Caco-2 (cell line): ENCODE data around the gene CDC42BPA. TPM values are rescaled to one million over a fixed set of nuclear protein-coding genes. Genes with fewer than 3 reads are reported as not detected.

Experiments
- BruUV-seq: library from RNA; stranded (reverse); fragments of 400-500 nt; replicated peaks from 2 replicates; lab custom pipeline; 2021; lab: Mats Ljungman, UMichigan
- CTCF ChIA-PET: fragments of 300-600 bp; sonication (Branson Sonifier 250); formaldehyde crosslinking; loops from one replicate; lab custom pipeline; 2022; ENCODE audit warnings: antibody characterized with exemption; lab: Charles Lee
- POLR2A ChIA-PET: fragments of 300-600 bp; sonication (Branson Sonifier 250); formaldehyde crosslinking; loops from one replicate; lab custom pipeline; 2022; ENCODE audit warnings: antibody characterized with exemption; lab: Charles Lee
- DNase-seq, 2 experiments: peaks; one replicate each; pipeline versions ENCODE4 v3.0.0 to v3.0.0-alpha.2; 2020 to 2022
- H3K27me3 ChIP-seq: replicated peaks from 2 replicates; pipeline ENCODE4 v1.6.0; 2011; ENCODE audit warnings: low read length; ENCODE audit not compliant: control insufficient read depth, insufficient read depth
- H3K36me3 ChIP-seq: 2 replicates; pipeline ENCODE4 v1.5.1; 2011; ENCODE audit warnings: low read length; ENCODE audit not compliant: control insufficient read depth, insufficient read depth
- H3K4me1 ChIP-seq: fragments of 250-450 bp; sonication (Bioruptor Pico); 2 replicates; pipeline ENCODE4 v1.5.1; 2020; ENCODE audit warnings: mild to moderate bottlenecking
- H3K4me3 ChIP-seq: 2 replicates; pipeline ENCODE4 v1.5.1; 2011; ENCODE audit warnings: low read depth, mild to moderate bottlenecking, control low read depth, low read length
- H3K9me3 ChIP-seq: fragments of 250-450 bp; sonication (Bioruptor Pico); 2 replicates; pipeline ENCODE4 v1.5.1; 2020; ENCODE audit warnings: mild to moderate bottlenecking, moderate library complexity
- H3K27ac Mint-ChIP-seq: one replicate; pipeline ENCODE4 v1.8.0; 2022; ENCODE audit warnings: mixed read lengths; ENCODE audit not compliant: unreplicated experiment
- H3K27me3 Mint-ChIP-seq: one replicate; pipeline ENCODE4 v1.8.0; 2022; ENCODE audit warnings: mixed read lengths; ENCODE audit not compliant: insufficient read depth, unreplicated experiment
- H3K36me3 Mint-ChIP-seq: one replicate; pipeline ENCODE4 v1.8.0; 2022; ENCODE audit warnings: mild to moderate bottlenecking, mixed read lengths; ENCODE audit not compliant: insufficient read depth, unreplicated experiment
- H3K4me1 Mint-ChIP-seq: one replicate; pipeline ENCODE4 v1.8.0; 2022; ENCODE audit warnings: low read depth, mixed read lengths; ENCODE audit not compliant: unreplicated experiment
- H3K4me3 Mint-ChIP-seq: one replicate; pipeline ENCODE4 v1.8.0; 2022; ENCODE audit warnings: mild to moderate bottlenecking, moderate library complexity, mixed read lengths; ENCODE audit not compliant: unreplicated experiment
- H3K9me3 Mint-ChIP-seq: one replicate; pipeline ENCODE4 v1.8.0; 2022; ENCODE audit warnings: mixed read lengths; ENCODE audit not compliant: unreplicated experiment
- CTCF ChIP-seq, 2 experiments: fragments of 200-600 bp in 1 of 2; IDR thresholded peaks; 1 replicate in 1 of 2; 2 replicates in 1 of 2; pipeline versions ENCODE4 v1.5.1 to v1.8.0; 2011 to 2022; ENCODE audit warnings: antibody characterized with exemption in 1 of 2, control low read depth in 1 of 2, inconsistent platforms in 1 of 2, low read depth in 1 of 2, low read length in 1 of 2, mild to moderate bottlenecking in 1 of 2, moderate library complexity in 1 of 2; ENCODE audit not compliant: insufficient read depth in 1 of 2, severe bottlenecking in 1 of 2, unreplicated experiment in 1 of 2
- intact Hi-C: fragments of 100-400 bp; cut with micrococcal nuclease; formaldehyde crosslinking; loops from one replicate; pipeline ENCODE4 v1.10.0; 2022; ENCODE audit not compliant: unreplicated experiment
- total RNA-seq: library from RNA; stranded (reverse); gene quantifications from 2 replicates; pipeline ENCODE4 v1.2.3, GENCODE V29; 2022

The CDC42BPA gene
- total RNA-seq, 1 experiment from 2014 or later: 38.3 TPM

DNA sequence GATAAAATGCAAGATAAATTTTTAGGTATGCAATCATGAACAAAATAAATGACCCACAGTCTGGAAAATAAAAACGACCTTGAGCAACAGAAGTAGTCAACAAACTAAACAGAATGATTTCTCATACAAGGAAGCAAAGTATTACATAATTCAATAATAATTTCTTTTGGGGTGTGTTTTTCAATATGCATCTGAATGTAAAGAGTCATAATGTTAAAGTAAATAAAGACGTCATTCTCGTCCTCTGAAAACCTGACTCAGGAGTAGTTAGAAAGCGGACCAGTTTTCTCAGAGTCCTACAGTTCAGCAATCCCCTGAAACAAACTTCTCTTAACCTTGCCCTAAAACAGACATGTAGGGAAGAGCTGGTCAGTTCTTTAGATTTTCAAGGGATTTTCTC lies 18.6 kb downstream of the CDC42BPA start:
- intact Hi-C loops: no loop called here
- H3K9me3 ChIP-seq: no peaks in the 10 kb centered on the region
- no peaks in the 10 kb centered on the region for H3K4me1 ChIP-seq
- ChIA-PET CTCF (no interaction called here), POLR2A (interaction anchor here (0.8 kb wide), 1 partner anchor 19 kb away, joined by 11 read pairs; no protein-coding TSS in a partner anchor)
- Mint-ChIP-seq H3K9me3 (peaks cover 6% of the 10 kb centered on the region), H3K4me1 (no peaks in the 10 kb centered on the region), H3K36me3 (no peaks in the 10 kb centered on the region), H3K27ac (no peak overlapping the region), H3K4me3 (no peak overlapping the region), H3K27me3 (no peaks in the 10 kb centered on the region)
- no peaks in the 10 kb centered on the region for H3K36me3 ChIP-seq
- no peak for TF ChIP-seq CTCF (IDR thresholded peaks at IDR 0.05; ENCODE audit: insufficient read depth in 1 of 2, low read depth in 1 of 2, low read length in 1 of 2, severe bottlenecking in 1 of 2, unreplicated experiment in 1 of 2)
- no peak for DNase-seq
- H3K27me3 ChIP-seq: no peaks in the 10 kb centered on the region
- no TSS peak for BruUV-seq
- no peak overlapping the region for H3K4me3 ChIP-seq

DNA sequence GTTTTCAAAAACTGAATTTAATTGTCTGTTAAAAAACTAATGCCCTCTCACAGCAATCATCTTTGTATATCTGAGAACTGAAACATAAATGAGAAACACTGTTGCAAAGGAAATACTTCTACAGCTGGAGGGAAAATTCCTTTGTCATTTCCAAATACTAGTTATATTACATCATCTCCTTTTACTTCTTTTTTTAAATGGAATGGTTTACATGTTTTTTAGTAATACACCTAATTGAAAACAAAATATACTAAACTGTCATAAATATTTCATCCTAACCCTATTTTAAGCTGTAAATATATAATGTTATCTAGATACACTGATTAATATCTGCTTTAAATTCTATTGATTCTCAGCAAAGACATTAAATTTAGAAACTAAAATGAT lies 19.1 kb downstream of the CDC42BPA start:
- BruUV-seq: no TSS peak
- Mint-ChIP-seq H3K27me3 (no peaks in the 10 kb centered on the region), H3K27ac (no peak overlapping the region), H3K9me3 (peaks cover 6% of the 10 kb centered on the region), H3K4me3 (no peak overlapping the region), H3K4me1 (no peaks in the 10 kb centered on the region), H3K36me3 (no peaks in the 10 kb centered on the region)
- intact Hi-C loops: no loop called here
- Histone ChIP-seq H3K9me3 (no peaks in the 10 kb centered on the region), H3K4me1 (no peaks in the 10 kb centered on the region), H3K27me3 (no peaks in the 10 kb centered on the region), H3K36me3 (no peaks in the 10 kb centered on the region), H3K4me3 (no peak overlapping the region)
- DNase-seq: no peak
- CTCF ChIA-PET: no interaction called here
- no peak for TF ChIP-seq CTCF (IDR thresholded peaks at IDR 0.05; ENCODE audit: insufficient read depth in 1 of 2, low read depth in 1 of 2, low read length in 1 of 2, severe bottlenecking in 1 of 2, unreplicated experiment in 1 of 2)
- POLR2A ChIA-PET: interaction anchor here (0.8 kb wide), 1 partner anchor 20 kb away, joined by 11 read pairs; no protein-coding TSS in a partner anchor

- H3K9me3 ChIP-seq: no peaks in the 10 kb centered on the region
- H3K36me3 ChIP-seq: no peaks in the 10 kb centered on the region
- ChIA-PET CTCF (no interaction called here), POLR2A (interaction anchor here (0.8 kb wide), 1 partner anchor 20 kb away, joined by 11 read pairs; no protein-coding TSS in a partner anchor)
- intact Hi-C loops: no loop called here
- Mint-ChIP-seq H3K36me3 (no peaks in the 10 kb centered on the region), H3K4me1 (no peaks in the 10 kb centered on the region), H3K27ac (no peak overlapping the region), H3K9me3 (peaks cover 6% of the 10 kb centered on the region), H3K27me3 (no peaks in the 10 kb centered on the region), H3K4me3 (no peak overlapping the region)
- TF ChIP-seq CTCF (IDR thresholded peaks at IDR 0.05; ENCODE audit: insufficient read depth in 1 of 2, low read depth in 1 of 2, low read length in 1 of 2, severe bottlenecking in 1 of 2, unreplicated experiment in 1 of 2): no peak
- no peak for DNase-seq
- H3K4me3 ChIP-seq: no peak overlapping the region
- BruUV-seq: no TSS peak
- H3K27me3 ChIP-seq: no peaks in the 10 kb centered on the region
- no peaks in the 10 kb centered on the region for H3K4me1 ChIP-seq
Measured at GRCh38 chr1:227298512-227299240, 19.6 kb downstream of the CDC42BPA start.
